Tibial nerve (tissue), 4 donors: ENCODE measurements around the gene VPS4A. TPM values are rescaled to one million over a fixed set of nuclear protein-coding genes. Genes with fewer than 3 reads are reported as not detected.

Source experiments
- DNase-seq, 2 donors: peaks; one replicate each; pipeline ENCODE4 v3.0.0-alpha.2; 2019; ENCODE audit warnings: low spot score in 2 of 2
- H3K27ac ChIP-seq, 4 donors: fragments of 200-600 bp; sonication (generic) in 3 of 4; one replicate each; pipeline ENCODE4 v1.5.1; 2017 to 2019; ENCODE audit warnings: mild to moderate bottlenecking in 1 of 4
- H3K27me3 ChIP-seq, 2 donors: fragments of 200-600 bp; sonication (generic) in 1 of 2; one replicate each; pipeline versions ENCODE4 v1.5.1 to v1.6.0; 2017 to 2019
- H3K36me3 ChIP-seq, 3 donors: fragments of 200-600 bp; sonication (generic); one replicate each; pipeline ENCODE4 v1.5.1; 2018 to 2019
- H3K4me1 ChIP-seq, 4 donors: fragments of 200-600 bp; sonication (generic) in 3 of 4; one replicate each; pipeline ENCODE4 v1.5.1; 2017 to 2019
- H3K4me3 ChIP-seq, 4 donors: fragments of 200-600 bp; sonication (generic) in 3 of 4; one replicate each; pipeline ENCODE4 v1.5.1; 2017 to 2019; ENCODE audit warnings: mild to moderate bottlenecking in 1 of 4, moderate library complexity in 1 of 4
- H3K9me3 ChIP-seq, 4 donors: fragments of 200-600 bp; sonication (generic) in 3 of 4; one replicate each; pipeline ENCODE4 v1.5.1; 2017 to 2019
- CTCF ChIP-seq, 5 experiments: fragments of 200-600 bp in 3 of 5; fragments of 450-650 bp in 2 of 5; sonication (generic) in 3 of 5; IDR thresholded peaks; one replicate each; pipeline ENCODE4 v1.5.1; 2016 to 2019; ENCODE audit warnings: antibody characterized with exemption in 5 of 5, mild to moderate bottlenecking in 3 of 5, moderate library complexity in 2 of 5
- EP300 ChIP-seq, 2 donors: sonication (generic); formaldehyde crosslinking; IDR thresholded peaks; one replicate each; pipeline ENCODE4 v1.6.1; 2017; ENCODE audit warnings: antibody characterized with exemption in 2 of 2, mild to moderate bottlenecking in 1 of 2
- POLR2A ChIP-seq, 2 donors: fragments of 450-650 bp; IDR thresholded peaks; one replicate each; pipeline ENCODE4 v1.6.1; 2017; ENCODE audit warnings: antibody characterized with exemption in 2 of 2, mild to moderate bottlenecking in 2 of 2, moderate library complexity in 2 of 2
- WGBS, 2 donors: methylation state at CpG; one replicate each; pipeline ENCODE4 v1.1.5; 2018; 5-methylcytosine and 5-hydroxymethylcytosine counted together
- total RNA-seq, 4 donors: library from RNA; depleted of rRNA; stranded (reverse); fragments of >200 nt; gene quantifications; one replicate each; pipeline ENCODE4 v1.1.0, GENCODE V29; 2016

VPS4A gene
- total RNA-seq, 4 donors from 2014 or later: 35.4 to 47.2 (median 43.5) TPM

- WGBS, 2 donors: 69 to 82% methylated on average over 2 of the region's 2 CpGs
- peaks cover 0 to 10% (median 3%) of the 10 kb centered on the region in 3 donors for H3K36me3 ChIP-seq
- H3K9me3 ChIP-seq: no peaks in the 10 kb centered on the region
- no peak overlapping the region for H3K27ac ChIP-seq
- DNase-seq: no peak
- no peak overlapping the region for H3K4me3 ChIP-seq
- TF ChIP-seq POLR2A (IDR thresholded peaks at IDR 0.05) (no peak), CTCF (IDR thresholded peaks at IDR 0.05) (no peak), EP300 (IDR thresholded peaks at IDR 0.05) (no peak)
- peaks cover 0 to 26% (median 9%) of the 10 kb centered on the region in 4 donors for H3K4me1 ChIP-seq
- H3K27me3 ChIP-seq: no peaks in the 10 kb centered on the region
These were observed 40.3 kb upstream of the VPS4A start for GRCh38 chr16:69270831-69271230.

- peaks cover 0 to 10% (median 3%) of the 10 kb centered on the region in 3 donors for H3K36me3 ChIP-seq
- WGBS, 2 donors: 54 to 67% methylated on average over 4 of the region's 4 CpGs
These were observed 38.1 kb upstream of the VPS4A start for GRCh38 chr16:69273009-69273408.

GRCh38 chr16:69274699-69275235, 36.4 kb upstream of the VPS4A start:
- H3K9me3 ChIP-seq: no peaks in the 10 kb centered on the region
- no peak for DNase-seq
- H3K4me1 ChIP-seq: peaks cover 0 to 56% (median 23%) of the 10 kb centered on the region in 4 donors
- peak overlapping the region in 2 of 4 donors; percentile 71 to 85 for H3K27ac ChIP-seq
- no peaks in the 10 kb centered on the region for H3K27me3 ChIP-seq
- no peak for TF ChIP-seq POLR2A (IDR thresholded peaks at IDR 0.05)
- no peak for TF ChIP-seq CTCF (IDR thresholded peaks at IDR 0.05)
- no peak for TF ChIP-seq EP300 (IDR thresholded peaks at IDR 0.05)
- no peak overlapping the region for H3K4me3 ChIP-seq
- WGBS, 2 donors: 76 to 77% methylated on average over 4 of the region's 4 CpGs
- H3K36me3 ChIP-seq: peaks cover 0 to 10% (median 3%) of the 10 kb centered on the region in 3 donors

More at GRCh38 chr16:69273009-69273408, 38.1 kb upstream of the VPS4A start:
- no peak overlapping the region for H3K4me3 ChIP-seq
- H3K4me1 ChIP-seq: peaks cover 0 to 45% (median 21%) of the 10 kb centered on the region in 4 donors
- no peaks in the 10 kb centered on the region for H3K27me3 ChIP-seq
- no peak for DNase-seq
- H3K27ac ChIP-seq: no peak overlapping the region
- H3K9me3 ChIP-seq: no peaks in the 10 kb centered on the region
- TF ChIP-seq EP300 (IDR thresholded peaks at IDR 0.05): no peak
- TF ChIP-seq CTCF (IDR thresholded peaks at IDR 0.05): no peak
- TF ChIP-seq POLR2A (IDR thresholded peaks at IDR 0.05): no peak

GRCh38 chr16:69276148-69277115, 34.7 kb upstream of the VPS4A start:
- Histone ChIP-seq H3K27me3 (no peaks in the 10 kb centered on the region), H3K4me3 (peak overlapping the region in 1 of 4 donors; percentile 4), H3K27ac (peak overlapping the region in 2 of 4 donors; percentile 71 to 85), H3K4me1 (peaks cover 0 to 47% (median 23%) of the 10 kb centered on the region in 4 donors), H3K36me3 (peaks cover 0 to 10% (median 3%) of the 10 kb centered on the region in 3 donors), H3K9me3 (no peaks in the 10 kb centered on the region)
- TF ChIP-seq CTCF (IDR thresholded peaks at IDR 0.05) (no peak), EP300 (IDR thresholded peaks at IDR 0.05) (peak; percentile 51 to 90)
- peak; percentile 54 to 66 for DNase-seq
- 12 to 20% methylated on average over 7 of the region's 7 CpGs for WGBS, 2 donors

- H3K36me3 ChIP-seq: peaks cover 0 to 10% (median 0%) of the 10 kb centered on the region in 3 donors
- H3K4me1 ChIP-seq: peaks cover 0 to 51% (median 23%) of the 10 kb centered on the region in 4 donors
- no peak for TF ChIP-seq POLR2A (IDR thresholded peaks at IDR 0.05)
- peak overlapping the region in 2 of 4 donors; percentile 69 for H3K27ac ChIP-seq
- DNase-seq: no peak
- H3K4me3 ChIP-seq: no peak overlapping the region
- H3K27me3 ChIP-seq: no peaks in the 10 kb centered on the region
- WGBS, 2 donors: 43 to 50% methylated on average over 1 of the region's 1 CpG
- H3K9me3 ChIP-seq: no peaks in the 10 kb centered on the region
These were observed 33.7 kb upstream of the VPS4A start for GRCh38 chr16:69277413-69277812.
